HG03354 (cell line): Measurements from ENCODE around the gene CTSS.
"Not testable (repeated sequence)": the region's sequence is repeated elsewhere in the genome, so short reads cannot be mapped to it uniquely, and the experiment has no call there.

Source experiments
- ATAC-seq: cut with Tn5 transposase; IDR thresholded peaks from one replicate; pipeline ENCODE4 v1.9.1; 2021; ENCODE audit warnings: mild to moderate bottlenecking; ENCODE audit not compliant: unreplicated experiment, poor library complexity, severe bottlenecking

The CTSS gene

DNA sequence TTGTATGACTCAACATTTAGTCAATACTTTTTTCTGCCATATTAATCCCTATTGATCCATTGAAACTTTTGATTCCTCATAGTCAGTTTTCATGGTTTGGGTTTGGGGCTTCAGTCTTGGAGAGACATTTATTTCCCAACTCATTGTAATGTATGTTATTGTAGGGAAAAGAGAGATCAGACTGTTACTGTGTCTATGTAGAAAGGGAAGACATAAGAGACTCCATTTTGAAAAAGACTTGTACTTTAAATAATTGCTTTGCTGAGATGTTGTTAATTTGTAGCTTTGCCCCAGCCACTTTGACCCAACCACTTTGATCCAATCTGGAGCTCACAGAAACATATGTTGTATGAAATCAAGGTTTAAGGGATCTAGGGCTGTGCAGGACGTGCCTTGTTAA is 56.5 kb downstream of the CTSS start:
- ATAC-seq, result not testable (repeated sequence)

DNA sequence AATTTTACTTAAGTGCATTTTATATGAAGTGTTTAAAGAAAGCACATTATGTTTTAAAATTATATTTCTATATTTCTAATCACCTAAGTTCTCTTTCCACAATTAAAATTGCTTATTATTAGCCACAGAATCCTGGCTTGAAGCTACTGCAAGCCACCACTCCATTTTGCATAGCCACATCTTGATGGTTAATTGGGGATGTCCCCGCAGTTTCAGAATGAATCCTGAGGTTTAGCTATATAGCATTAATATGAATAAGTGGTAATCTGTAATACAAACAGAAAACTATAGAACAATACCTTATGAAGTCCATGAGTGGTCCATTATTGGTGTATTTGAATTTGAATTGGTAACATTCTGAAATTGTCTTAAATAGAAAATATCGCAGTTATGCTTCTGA is 57.0 kb downstream of the CTSS start:
- no peak for ATAC-seq

DNA sequence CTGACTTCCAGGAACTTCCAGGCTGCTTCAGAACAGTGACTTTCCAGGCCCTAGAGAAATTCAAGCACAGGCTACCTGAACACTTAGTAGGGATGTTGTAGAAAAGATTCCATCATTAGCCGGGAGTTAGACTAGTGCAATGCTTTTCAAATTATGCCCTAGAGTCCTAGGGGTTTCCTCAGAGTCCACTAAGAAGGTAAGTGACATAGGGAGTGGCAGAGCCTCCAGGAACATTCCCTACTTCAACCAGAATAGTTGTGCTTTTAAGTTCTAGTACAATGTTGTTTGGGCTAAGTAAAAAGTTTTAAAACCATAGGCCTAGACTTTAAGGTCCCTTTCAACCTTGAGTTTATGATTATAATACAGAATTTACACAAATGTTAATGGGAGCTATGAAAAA is 59.5 kb downstream of the CTSS start:
- no peak for ATAC-seq

DNA sequence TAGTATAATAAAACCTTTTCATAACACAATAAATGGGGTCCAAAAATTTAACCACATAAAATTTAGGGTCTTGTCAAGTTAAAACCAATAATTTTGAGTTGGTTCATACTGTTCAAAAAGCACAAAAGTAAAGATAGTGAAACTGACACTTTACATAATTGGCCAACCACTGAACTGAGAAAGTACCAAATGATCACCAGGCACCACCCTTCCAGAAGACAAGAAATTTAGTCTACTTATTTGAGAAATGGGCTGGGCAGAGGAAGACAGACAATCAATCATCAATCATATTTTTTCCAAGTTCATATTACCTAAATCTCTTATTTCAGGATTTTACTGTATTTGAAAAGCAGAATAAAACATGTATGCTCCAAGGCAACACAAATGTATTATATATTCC is 62.2 kb downstream of the CTSS start:
- no peak for ATAC-seq

DNA sequence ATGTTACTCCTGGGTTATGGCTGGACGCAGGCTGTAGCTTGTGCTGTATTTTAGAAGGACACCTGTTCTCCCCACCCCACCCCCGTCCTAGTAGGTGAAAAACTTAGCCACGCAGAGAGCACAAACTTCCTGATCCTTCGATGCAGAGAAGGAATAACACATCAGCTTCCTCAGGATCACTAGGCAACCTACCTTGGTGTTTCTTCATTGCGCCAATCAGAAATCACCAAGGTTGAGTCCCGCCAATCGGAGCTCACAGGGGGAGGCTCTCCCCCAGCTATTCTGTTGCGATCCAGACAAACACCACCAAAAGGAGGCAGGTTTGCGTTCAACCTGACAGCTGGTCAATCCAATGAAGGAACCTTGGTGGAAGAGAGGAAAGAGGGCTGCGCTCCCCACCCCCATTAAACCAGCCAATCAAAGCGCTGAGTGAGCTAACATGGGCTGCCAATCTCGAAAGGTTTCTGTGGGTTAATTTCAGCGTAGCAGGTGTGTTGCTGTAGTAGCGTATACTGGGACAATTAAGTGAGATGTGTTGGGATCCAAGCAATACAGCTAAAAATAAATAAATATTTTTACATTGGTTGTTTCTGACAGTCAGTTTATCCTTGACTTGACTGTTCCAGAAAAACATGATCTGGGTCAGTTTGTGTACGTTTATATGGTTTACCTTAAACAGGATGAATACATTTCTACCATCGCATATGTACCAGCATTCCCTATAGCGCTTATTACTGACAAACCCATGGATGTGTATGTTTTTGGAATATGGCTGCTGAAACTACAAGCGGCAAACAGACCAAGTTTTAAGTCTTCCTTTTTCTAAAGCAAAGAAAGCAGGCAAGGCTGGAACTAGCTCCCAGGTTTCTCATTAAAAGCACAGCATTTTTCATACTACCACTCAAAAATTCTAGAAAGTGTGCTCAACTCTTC is 68.3 kb downstream of the CTSS start, which contains the start of gene GOLPH3L:
GOLPH3L (minus strand) TSS at position 160 of the 933 bp plus-strand sequence. CDS start 2,316 bp downstream, outside the sequence.
- peak; percentile 99 for ATAC-seq

DNA sequence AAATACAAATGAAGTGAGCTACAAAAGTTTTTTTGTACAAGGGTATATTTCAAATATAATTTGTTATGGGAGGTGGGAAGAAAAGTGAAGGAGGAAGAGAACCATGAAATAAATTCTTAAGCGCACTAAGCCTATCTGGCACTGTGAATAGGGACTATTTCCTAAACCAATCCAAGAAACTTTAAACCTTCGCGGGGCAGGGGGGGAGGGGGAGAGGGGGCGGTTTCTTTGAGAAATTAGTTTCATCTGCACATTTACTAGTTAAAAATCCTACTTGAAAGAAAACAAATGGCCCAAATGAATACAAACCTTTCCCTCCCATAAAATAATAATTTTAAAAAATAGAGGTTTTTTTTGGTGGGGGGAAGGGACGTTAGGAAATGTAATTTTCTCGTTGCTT is 69.0 kb downstream of the CTSS start:
- ATAC-seq, result no peak

DNA sequence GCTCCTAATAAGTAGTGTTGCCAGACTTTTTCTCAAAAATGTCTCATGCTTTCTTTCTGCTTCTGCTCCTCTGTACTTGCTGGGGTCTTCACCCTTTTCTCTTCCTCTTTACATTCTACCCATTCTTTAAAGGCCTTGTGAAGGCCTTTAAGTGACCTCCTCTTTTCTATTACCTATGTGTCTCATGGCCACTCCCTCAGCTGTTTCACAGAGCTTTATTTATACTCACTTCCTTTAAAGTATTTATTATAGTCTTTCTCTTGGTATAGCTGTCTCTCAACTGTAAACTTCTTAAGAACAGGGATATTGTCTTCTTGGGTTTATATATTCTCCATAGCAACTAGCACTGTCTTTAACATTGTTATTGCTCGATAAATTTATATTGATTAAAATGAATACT is 69.4 kb downstream of the CTSS start:
- ATAC-seq, result no peak

DNA sequence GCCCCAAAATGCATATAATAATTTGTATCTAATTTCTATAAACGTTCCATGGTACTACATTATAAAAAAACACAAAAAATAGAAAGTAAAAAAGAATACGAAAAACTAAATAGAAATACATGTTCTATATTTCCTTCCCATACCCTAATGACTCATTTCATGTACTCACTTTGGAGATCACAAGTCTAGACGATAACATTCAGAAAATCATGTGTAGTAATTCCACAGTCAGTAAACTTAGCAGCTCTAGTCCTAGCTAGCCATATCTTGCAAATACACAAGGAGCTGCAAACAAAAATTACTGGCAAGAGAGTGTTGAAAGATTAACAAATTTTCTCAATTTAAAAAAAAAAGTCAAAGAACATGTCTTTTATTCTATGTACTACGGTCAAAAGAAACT is 70.0 kb downstream of the CTSS start:
- no peak for ATAC-seq

DNA sequence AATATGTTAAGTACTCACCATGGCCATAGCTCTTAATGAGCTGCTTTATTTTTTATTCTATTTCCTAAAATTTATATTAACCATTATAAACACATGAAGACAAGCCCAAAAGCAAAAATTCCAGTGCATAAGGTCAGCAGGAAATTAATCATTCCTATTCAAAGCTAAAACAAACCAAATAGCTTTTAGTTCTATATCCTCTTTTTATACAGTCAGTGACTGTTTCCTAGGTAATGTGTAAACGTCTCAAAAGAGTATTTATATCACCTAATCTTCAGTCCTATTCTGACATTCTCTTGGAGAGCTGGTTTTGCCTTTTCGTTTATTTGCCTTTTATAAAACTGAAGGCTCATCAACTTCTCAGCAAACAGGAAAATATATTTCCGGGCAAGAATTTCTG is 72.9 kb downstream of the CTSS start:
- ATAC-seq, result no peak

DNA sequence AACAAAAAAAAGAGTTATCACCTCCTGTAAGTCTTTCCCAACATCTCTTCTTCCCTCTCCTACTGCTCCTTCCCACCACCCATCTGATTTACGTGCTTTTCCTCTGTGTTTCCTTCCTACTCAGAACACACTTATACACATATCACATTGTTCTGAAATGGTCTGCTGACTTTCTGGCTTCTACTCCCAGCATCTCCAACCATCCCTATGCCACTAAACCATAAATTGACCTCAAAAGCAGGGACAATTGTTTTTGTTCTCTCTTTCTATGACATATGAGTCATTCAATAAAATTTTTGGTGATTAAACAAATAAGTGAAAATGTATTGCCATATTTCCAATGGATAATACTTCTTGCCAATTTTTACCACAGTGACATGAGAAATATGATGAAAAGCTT is 76.8 kb downstream of the CTSS start:
- no peak for ATAC-seq

DNA sequence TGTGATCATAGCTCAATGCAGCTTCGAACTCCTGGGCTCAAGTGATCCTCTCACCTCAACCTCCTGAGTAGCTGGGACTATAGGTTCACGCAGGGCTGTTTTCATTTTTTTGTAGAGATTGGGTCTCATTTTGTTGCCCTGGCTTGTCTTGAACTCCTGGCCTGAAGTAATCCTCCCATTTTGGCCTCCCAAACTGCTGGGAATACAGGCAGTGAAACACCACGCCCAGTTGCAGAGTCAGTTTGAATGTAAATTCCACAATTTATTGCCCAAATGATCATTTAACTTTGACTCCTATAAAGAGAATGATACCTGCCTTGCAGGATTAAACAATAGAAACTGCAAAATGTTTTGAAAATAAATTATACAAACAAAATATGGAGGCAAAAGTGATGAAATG is 79.3 kb downstream of the CTSS start:
- ATAC-seq, result no peak

DNA sequence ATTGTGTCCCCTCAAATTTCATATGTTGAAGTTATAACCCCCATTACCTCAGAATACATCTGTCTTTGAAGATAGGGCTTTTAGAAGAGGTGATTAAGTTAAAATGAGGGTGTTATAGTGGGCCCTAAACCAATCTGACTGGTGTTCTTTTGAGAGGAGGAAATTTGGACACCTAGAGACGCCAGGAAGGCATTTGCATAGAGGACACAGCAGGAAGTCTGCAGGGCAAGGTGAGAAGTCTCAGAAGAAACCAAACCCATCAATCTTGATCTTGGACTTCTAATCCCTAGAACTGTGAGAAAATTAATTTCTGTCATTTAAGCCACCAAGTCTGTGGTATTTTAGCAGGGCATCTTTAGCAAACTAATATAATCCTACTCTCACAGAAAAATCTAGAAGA is 81.7 kb downstream of the CTSS start:
- ATAC-seq, result no peak
